Neural progenitor cell (in vitro differentiated cells): ENCODE data around the gene KRT8. TPM values are rescaled to one million over a fixed set of nuclear protein-coding genes. Genes with fewer than 3 reads are reported as not detected.

Source experiments
- DNase-seq: peaks from one replicate; pipeline ENCODE4 v3.0.0-alpha.2; 2016; ENCODE audit warnings: low spot score
- H2AFZ ChIP-seq: fragments of 200-600 bp; sonication (generic); replicated peaks from 2 replicates; pipeline ENCODE4 v1.6.1; 2016; ENCODE audit warnings: antibody characterized with exemption
- H3F3A ChIP-seq: fragments of 200-600 bp; sonication (generic); 2 replicates; pipeline ENCODE4 v1.6.1; 2016; ENCODE audit warnings: antibody characterized with exemption, low read depth
- H3K27ac ChIP-seq: fragments of 200-600 bp; sonication (generic); 2 replicates; pipeline ENCODE4 v1.5.1; 2016; ENCODE audit warnings: mild to moderate bottlenecking
- H3K27me3 ChIP-seq: fragments of 200-600 bp; sonication (generic); 2 replicates; pipeline ENCODE4 v1.6.1; 2016; ENCODE audit warnings: mild to moderate bottlenecking, moderate library complexity
- H3K36me3 ChIP-seq: fragments of 200-600 bp; sonication (generic); 2 replicates; pipeline ENCODE4 v1.5.1; 2016
- H3K4me1 ChIP-seq: fragments of 200-600 bp; sonication (generic); 2 replicates; pipeline ENCODE4 v1.6.1; 2016; ENCODE audit warnings: mixed run types
- H3K4me2 ChIP-seq: fragments of 200-600 bp; sonication (generic); 2 replicates; pipeline ENCODE4 v1.6.1; 2016
- H3K4me3 ChIP-seq: fragments of 200-600 bp; sonication (generic); 2 replicates; pipeline ENCODE4 v1.5.1; 2016
- H3K79me2 ChIP-seq: fragments of 200-600 bp; sonication (generic); 2 replicates; pipeline ENCODE4 v1.6.1; 2016; ENCODE audit warnings: low read depth
- H3K9ac ChIP-seq: fragments of 200-600 bp; sonication (generic); 2 replicates; pipeline ENCODE4 v1.6.1; 2016
- H3K9me3 ChIP-seq: fragments of 200-600 bp; sonication (generic); 2 replicates; pipeline ENCODE4 v1.5.1; 2016; ENCODE audit warnings: low read depth
- H4K20me1 ChIP-seq: fragments of 200-600 bp; sonication (generic); 2 replicates; pipeline ENCODE4 v1.6.1; 2016; ENCODE audit warnings: low read depth
- H3K27ac Mint-ChIP-seq: 3 replicates; pipeline ENCODE4 v1.8.0; 2021; ENCODE audit warnings: mixed read lengths
- H3K27me3 Mint-ChIP-seq: 2 replicates; pipeline ENCODE4 v1.8.0; 2022; ENCODE audit warnings: low read depth, mild to moderate bottlenecking, inconsistent platforms, moderate library complexity, mixed read lengths; ENCODE audit not compliant: insufficient read depth
- H3K36me3 Mint-ChIP-seq: 3 replicates; pipeline ENCODE4 v1.8.0; 2021; ENCODE audit warnings: mixed read lengths
- H3K4me1 Mint-ChIP-seq: 3 replicates; pipeline ENCODE4 v1.8.0; 2021; ENCODE audit warnings: mixed read lengths
- H3K4me3 Mint-ChIP-seq: 3 replicates; pipeline ENCODE4 v1.8.0; 2021; ENCODE audit warnings: mild to moderate bottlenecking, moderate library complexity, mixed read lengths
- H3K9me3 Mint-ChIP-seq: 3 replicates; pipeline ENCODE4 v1.8.0; 2020; ENCODE audit warnings: mixed read lengths
- EZH2 ChIP-seq: fragments of 200-600 bp; sonication (generic); IDR thresholded peaks from 2 replicates; pipeline ENCODE4 v1.6.1; 2017; ENCODE audit warnings: antibody characterized with exemption, mild to moderate bottlenecking, moderate library complexity
- EZH2phosphoT487 ChIP-seq: fragments of 200-600 bp; sonication (generic); IDR thresholded peaks from 2 replicates; pipeline ENCODE4 v1.6.1; 2017; ENCODE audit warnings: antibody characterized with exemption
- total RNA-seq: library from RNA; depleted of rRNA; stranded (reverse); fragments of >200 nt; gene quantifications from 2 replicates; pipeline ENCODE4 v1.2.3, GENCODE V29; 2015; ENCODE audit warnings: low replicate concordance
- TF ChIP-seq, protein P1 (sequence below): fragments of 200-600 bp; sonication (generic); IDR thresholded peaks from 2 replicates; pipeline ENCODE4 v1.5.1; 2017; ENCODE audit warnings: antibody characterized with exemption, mild to moderate bottlenecking

KRT8 gene
- total RNA-seq, 1 donor from 2014 or later, result 168 TPM

DNA sequence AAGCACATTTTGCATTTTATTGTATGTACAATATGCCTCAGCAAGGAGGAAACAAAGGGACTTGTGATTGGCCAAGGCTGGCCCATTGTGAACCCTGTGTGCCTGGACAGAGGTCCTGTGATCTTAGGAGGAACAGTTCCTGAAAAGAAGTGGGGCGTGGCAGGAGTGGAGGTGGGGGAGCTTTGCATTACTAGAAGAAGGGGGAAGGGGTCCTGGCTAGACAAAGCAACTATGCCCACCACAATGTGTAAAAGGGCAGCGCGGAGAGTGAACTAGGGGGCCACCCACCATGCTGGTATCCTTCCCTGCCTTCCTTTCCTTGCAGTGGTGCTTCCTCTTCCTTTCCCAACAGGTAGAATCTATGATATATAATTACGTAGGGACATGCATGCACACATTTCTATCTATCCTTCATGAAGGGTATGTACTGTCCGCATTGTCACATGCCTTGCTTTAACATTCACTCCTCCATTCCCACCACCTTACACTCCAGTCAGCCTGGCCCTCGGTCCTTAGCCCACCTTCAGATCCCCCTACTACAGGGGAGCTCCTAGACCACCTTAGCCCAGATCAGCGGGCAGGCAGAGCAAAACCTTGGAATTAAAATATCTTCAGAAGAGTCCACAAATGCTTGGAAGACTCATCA lies 12.5 kb downstream of the KRT8 start:
- H3F3A ChIP-seq, result no peaks in the 10 kb centered on the region
- TF ChIP-seq, protein P1, sequence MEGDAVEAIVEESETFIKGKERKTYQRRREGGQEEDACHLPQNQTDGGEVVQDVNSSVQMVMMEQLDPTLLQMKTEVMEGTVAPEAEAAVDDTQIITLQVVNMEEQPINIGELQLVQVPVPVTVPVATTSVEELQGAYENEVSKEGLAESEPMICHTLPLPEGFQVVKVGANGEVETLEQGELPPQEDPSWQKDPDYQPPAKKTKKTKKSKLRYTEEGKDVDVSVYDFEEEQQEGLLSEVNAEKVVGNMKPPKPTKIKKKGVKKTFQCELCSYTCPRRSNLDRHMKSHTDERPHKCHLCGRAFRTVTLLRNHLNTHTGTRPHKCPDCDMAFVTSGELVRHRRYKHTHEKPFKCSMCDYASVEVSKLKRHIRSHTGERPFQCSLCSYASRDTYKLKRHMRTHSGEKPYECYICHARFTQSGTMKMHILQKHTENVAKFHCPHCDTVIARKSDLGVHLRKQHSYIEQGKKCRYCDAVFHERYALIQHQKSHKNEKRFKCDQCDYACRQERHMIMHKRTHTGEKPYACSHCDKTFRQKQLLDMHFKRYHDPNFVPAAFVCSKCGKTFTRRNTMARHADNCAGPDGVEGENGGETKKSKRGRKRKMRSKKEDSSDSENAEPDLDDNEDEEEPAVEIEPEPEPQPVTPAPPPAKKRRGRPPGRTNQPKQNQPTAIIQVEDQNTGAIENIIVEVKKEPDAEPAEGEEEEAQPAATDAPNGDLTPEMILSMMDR, result no peak
- no peak for TF ChIP-seq EZH2
- TF ChIP-seq EZH2phosphoT487, result no peak
- no peaks in the 10 kb centered on the region for H3K36me3 Mint-ChIP-seq

DNA sequence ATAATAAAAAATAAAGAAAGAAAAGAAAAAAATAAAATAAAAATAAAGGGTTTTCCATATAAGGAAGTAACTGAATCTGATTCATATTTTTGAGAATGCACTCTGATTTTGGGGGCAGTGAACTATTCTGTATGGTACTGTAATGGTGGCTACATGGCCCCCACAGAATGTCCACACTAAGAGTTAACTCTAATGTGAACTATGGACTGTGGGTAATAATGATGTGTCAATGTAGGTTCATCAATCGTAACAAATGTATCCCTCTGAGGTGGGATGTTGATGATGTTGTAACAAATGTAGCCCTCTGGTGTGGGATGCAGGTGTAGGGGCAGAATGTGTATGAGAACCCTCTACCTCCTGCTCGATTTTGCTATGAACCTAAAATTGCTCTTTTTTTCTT lies 13.8 kb downstream of the KRT8 start:
- no peak for DNase-seq
- no peak overlapping the region for H3K4me3 Mint-ChIP-seq
- Histone ChIP-seq H4K20me1 (no peaks in the 10 kb centered on the region), H3K4me3 (no peak overlapping the region), H3F3A (no peaks in the 10 kb centered on the region), H3K4me2 (no peak overlapping the region), H3K4me1 (no peaks in the 10 kb centered on the region), H3K27ac (no peak overlapping the region), H3K79me2 (no peaks in the 10 kb centered on the region), H3K36me3 (no peaks in the 10 kb centered on the region), H2AFZ (no peak overlapping the region), H3K27me3 (no peaks in the 10 kb centered on the region), H3K9ac (no peak overlapping the region), H3K9me3 (no peaks in the 10 kb centered on the region)
- peaks cover 3% of the 10 kb centered on the region for H3K9me3 Mint-ChIP-seq
- TF ChIP-seq EZH2phosphoT487, result no peak
- TF ChIP-seq EZH2, result no peak
- TF ChIP-seq, protein P1, result no peak
- H3K27me3 Mint-ChIP-seq, result peaks cover 5% of the 10 kb centered on the region
- H3K27ac Mint-ChIP-seq, result no peak overlapping the region
- H3K4me1 Mint-ChIP-seq, result no peaks in the 10 kb centered on the region
- no peaks in the 10 kb centered on the region for H3K36me3 Mint-ChIP-seq

More for the DNA sequence above, 12.5 kb downstream of the KRT8 start:
- Histone ChIP-seq H3K9me3 (no peaks in the 10 kb centered on the region), H3K27me3 (no peaks in the 10 kb centered on the region), H3K27ac (no peak overlapping the region), H3K4me2 (no peak overlapping the region), H2AFZ (no peak overlapping the region), H3K4me3 (no peak overlapping the region), H3K79me2 (no peaks in the 10 kb centered on the region), H4K20me1 (no peaks in the 10 kb centered on the region), H3K36me3 (no peaks in the 10 kb centered on the region), H3K9ac (no peak overlapping the region), H3K4me1 (no peaks in the 10 kb centered on the region)
- no peak overlapping the region for H3K27ac Mint-ChIP-seq
- H3K27me3 Mint-ChIP-seq, result peaks cover 2% of the 10 kb centered on the region
- no peaks in the 10 kb centered on the region for H3K4me1 Mint-ChIP-seq
- H3K9me3 Mint-ChIP-seq, result peaks cover 3% of the 10 kb centered on the region
- no peak for DNase-seq
- H3K4me3 Mint-ChIP-seq, result no peak overlapping the region

DNA sequence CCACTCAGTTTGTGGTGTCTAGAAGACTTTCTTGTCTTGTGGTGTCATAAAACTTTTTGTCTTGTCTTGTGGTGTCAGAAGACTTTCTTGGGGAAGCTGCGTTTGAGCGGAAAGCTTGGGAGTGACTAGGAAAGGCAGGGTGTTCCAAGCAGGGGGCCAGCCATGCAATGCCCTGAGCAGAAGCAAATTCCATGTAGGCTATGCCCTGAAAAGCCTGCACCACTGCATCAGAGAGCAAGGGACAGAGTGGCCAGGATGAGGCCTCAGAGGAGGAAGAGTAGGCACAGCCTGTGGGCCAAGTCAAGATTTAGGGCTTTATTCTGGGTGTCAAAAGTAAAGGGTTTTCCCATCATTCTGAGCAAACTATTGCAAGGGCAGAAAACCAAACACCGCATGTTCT lies 14.5 kb downstream of the KRT8 start:
- DNase-seq, result no peak
- no peak for TF ChIP-seq EZH2
- no peak for TF ChIP-seq EZH2phosphoT487
- TF ChIP-seq, protein P1, result no peak

More for the DNA sequence above, 14.5 kb downstream of the KRT8 start:
- Mint-ChIP-seq H3K4me1 (no peaks in the 10 kb centered on the region), H3K36me3 (no peaks in the 10 kb centered on the region), H3K27ac (no peak overlapping the region), H3K27me3 (peaks cover 5% of the 10 kb centered on the region), H3K9me3 (peaks cover 3% of the 10 kb centered on the region), H3K4me3 (no peak overlapping the region)
- Histone ChIP-seq H3K4me1 (no peaks in the 10 kb centered on the region), H3K79me2 (no peaks in the 10 kb centered on the region), H3K4me3 (no peak overlapping the region), H3K4me2 (no peak overlapping the region), H3K9ac (no peak overlapping the region), H4K20me1 (no peaks in the 10 kb centered on the region), H3K27ac (no peak overlapping the region), H3K36me3 (no peaks in the 10 kb centered on the region), H3K27me3 (no peaks in the 10 kb centered on the region), H2AFZ (no peak overlapping the region), H3F3A (no peaks in the 10 kb centered on the region), H3K9me3 (no peaks in the 10 kb centered on the region)
